ENCODE results near the gene BTBD18.
"Not testable (repeated sequence)": the region's sequence is repeated elsewhere in the genome, so short reads cannot be mapped to it uniquely, and the experiment has no call there.

The BTBD18 gene

DNA sequence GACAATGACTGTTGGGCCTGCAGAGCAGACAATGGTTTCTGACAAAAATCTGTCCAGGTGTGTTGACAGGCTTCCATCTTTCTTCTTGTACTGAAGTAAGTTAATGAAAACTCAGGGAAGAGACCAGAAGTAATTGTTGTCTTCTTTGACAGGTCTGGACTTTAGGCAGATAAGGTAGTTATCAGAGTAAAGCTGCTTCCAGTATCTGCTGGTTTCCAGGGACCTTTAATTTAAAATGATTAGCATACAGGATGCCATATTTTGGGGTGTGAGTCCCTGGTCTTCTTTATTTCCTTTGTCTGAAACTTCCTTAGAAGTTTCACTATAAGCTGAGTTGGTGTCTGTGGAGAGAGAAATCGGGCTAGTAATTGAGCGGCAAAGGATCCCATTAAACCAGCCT is 37.8 kb downstream of the BTBD18 start:
- TF ChIP-seq, protein P1, sequence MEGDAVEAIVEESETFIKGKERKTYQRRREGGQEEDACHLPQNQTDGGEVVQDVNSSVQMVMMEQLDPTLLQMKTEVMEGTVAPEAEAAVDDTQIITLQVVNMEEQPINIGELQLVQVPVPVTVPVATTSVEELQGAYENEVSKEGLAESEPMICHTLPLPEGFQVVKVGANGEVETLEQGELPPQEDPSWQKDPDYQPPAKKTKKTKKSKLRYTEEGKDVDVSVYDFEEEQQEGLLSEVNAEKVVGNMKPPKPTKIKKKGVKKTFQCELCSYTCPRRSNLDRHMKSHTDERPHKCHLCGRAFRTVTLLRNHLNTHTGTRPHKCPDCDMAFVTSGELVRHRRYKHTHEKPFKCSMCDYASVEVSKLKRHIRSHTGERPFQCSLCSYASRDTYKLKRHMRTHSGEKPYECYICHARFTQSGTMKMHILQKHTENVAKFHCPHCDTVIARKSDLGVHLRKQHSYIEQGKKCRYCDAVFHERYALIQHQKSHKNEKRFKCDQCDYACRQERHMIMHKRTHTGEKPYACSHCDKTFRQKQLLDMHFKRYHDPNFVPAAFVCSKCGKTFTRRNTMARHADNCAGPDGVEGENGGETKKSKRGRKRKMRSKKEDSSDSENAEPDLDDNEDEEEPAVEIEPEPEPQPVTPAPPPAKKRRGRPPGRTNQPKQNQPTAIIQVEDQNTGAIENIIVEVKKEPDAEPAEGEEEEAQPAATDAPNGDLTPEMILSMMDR (IDR thresholded peaks at IDR 0.05; ENCODE audit: extremely low read depth, insufficient read depth, missing control alignments): no peak
- in situ Hi-C loops (cut with MboI; ENCODE audit: low pct_unique_long_range_greater_than_20kb, low sequenced_read_pairs, unreplicated experiment): no loop called here
- DNase-seq (ENCODE audit: low spot score): no peak

DNA sequence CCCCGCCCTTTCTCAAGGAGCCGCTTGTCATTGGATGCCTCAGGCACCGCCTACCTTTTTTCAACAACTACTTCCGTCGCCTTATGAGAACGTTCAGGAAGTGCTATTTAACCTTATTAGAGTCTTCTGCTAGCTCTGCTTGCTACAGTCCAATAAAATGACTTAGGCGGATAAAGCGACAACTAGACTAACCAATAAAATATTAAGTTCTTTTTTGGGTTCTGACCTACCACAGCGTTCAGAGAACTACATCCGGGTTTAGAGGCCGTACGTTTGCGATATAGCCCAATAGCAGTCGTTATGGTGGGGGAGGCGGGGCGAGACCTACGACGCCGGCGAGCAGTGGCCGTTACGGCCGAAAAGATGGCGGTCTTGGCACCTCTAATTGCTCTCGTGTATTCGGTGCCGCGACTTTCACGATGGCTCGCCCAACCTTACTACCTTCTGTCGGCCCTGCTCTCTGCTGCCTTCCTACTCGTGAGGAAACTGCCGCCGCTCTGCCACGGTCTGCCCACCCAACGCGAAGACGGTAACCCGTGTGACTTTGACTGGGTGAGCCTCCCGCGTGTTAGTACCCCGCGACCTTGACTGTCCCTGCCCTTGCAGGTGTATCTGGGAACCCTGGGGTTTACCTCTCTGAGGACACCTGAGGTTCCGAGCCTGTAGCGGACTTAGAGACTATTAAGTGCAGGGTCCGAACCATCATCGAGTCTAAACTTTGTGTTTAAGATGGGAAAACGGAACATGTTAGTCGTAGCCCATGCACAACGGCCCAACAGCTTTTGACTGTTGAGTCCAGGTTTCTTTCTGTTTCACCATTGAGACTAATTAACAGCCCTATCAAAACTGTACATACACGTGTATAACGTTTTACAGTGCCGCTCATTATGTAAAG is 39.1 kb downstream of the BTBD18 start, which contains the start of gene TMX2:
TMX2 (plus strand) TSS at position 338 of the 895 bp plus-strand sequence; CDS start at position 364, 26 bp downstream.
- TF ChIP-seq, protein P1 (IDR thresholded peaks at IDR 0.05; ENCODE audit: extremely low read depth, insufficient read depth, missing control alignments): no peak
- in situ Hi-C loops (cut with MboI; ENCODE audit: low pct_unique_long_range_greater_than_20kb, low sequenced_read_pairs, unreplicated experiment): no loop called here

DNA sequence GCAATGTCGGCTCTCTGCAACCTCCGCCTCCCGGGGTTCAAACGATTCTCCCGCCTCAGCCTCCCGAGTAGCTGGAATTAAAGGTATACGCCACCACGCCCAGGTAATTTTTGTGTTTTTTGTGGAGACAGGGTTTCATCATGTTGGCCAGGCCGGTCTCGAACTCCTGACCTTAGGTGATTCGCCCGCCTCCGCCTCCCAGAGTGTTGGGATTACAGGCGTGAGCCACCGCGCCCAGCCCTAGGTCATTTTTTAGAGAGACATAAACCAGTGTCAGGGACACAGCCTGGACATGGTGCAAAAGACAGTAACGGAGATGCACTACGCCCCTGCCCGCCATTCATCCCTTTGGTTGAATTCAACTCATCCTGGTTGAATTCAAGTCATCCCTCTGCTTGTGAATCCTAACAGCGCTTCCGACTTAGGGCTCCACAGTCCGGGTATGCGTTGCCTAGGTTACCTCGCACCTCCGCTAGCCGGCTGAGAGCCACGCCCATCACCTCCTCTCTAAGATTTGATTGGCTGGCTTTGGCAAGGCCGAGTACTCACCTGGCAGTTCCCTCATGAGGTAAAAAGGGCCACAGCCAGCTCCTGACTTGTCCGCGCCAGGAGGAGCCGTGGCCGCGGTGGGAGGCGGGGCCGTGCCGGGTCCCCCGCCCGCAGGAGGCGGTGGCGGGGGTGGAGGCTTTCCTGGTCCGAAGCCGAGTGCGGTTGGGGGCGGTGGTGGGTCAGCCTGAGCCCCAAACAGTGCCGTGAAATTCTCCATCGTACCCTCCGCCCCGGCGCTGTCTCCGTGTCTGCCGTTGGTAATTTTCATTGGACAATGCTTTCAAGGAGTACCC is 40.0 kb downstream of the BTBD18 start, which contains the start of gene MED19:
MED19 (minus strand) TSS at position 802 of the 842 bp plus-strand sequence; CDS start at position 766, 36 bp downstream.
- DNase-seq (ENCODE audit: low spot score): peak; percentile 78
- in situ Hi-C loops (cut with MboI; ENCODE audit: low pct_unique_long_range_greater_than_20kb, low sequenced_read_pairs, unreplicated experiment): no loop called here
- TF ChIP-seq, protein P1 (IDR thresholded peaks at IDR 0.05; ENCODE audit: extremely low read depth, insufficient read depth, missing control alignments): no peak

More for the DNA sequence above, 39.1 kb downstream of the BTBD18 start, which contains the start of gene TMX2:
- peak; percentile 94 for DNase-seq (ENCODE audit: low spot score)

DNA sequence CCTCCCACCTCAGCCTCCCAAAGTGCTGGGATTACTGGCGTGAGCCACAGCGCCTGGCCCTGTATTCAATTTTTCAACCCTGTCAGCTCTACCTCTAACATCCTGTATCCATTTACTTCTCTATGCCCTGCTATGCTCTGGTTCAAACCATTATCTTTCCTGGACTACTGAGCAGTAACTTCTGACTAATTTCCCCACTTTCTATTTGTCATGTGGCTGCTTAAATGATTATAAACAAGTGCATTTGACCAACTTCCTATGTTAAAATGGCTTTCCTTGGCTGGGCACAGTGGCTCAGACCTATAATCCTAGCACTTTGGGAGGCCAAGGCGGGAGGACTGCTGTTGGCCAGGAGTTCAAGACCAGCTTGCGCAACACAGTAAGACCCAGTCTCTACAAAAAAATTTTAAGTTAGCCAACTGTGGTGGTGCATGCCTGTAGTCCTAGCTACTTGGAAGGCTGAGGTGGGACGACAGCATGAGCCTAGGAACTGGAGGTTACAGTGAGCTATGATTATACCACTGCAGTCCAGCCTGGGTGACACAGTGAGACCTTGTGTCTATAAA is 41.7 kb downstream of the BTBD18 start:
- in situ Hi-C loops (cut with MboI; ENCODE audit: low pct_unique_long_range_greater_than_20kb, low sequenced_read_pairs, unreplicated experiment): no loop called here
- TF ChIP-seq, protein P1 (IDR thresholded peaks at IDR 0.05; ENCODE audit: extremely low read depth, insufficient read depth, missing control alignments): no peak
- DNase-seq (ENCODE audit: low spot score): no peak

DNA sequence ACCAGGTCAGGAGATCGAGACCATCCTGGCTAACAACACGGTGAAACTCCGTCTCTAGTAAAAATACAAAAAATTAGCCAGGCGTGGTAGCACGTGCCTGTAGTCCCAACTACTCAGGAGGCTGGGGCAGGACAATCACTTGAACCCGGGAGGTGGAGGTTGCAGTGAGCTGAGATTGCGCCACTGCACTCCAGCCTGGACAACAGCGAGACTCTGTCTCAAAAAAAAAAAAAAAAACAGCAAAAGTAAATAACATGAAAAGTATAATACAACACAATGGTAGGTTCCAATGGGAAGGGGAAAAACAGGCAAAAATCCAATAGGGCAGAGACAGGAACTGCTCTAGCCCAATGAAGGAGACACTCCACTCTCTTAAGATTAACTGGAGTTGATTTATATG is 46.2 kb downstream of the BTBD18 start:
- in situ Hi-C loops (cut with MboI; ENCODE audit: low pct_unique_long_range_greater_than_20kb, low sequenced_read_pairs, unreplicated experiment); DNase-seq (ENCODE audit: low spot score): not testable (repeated sequence)

DNA sequence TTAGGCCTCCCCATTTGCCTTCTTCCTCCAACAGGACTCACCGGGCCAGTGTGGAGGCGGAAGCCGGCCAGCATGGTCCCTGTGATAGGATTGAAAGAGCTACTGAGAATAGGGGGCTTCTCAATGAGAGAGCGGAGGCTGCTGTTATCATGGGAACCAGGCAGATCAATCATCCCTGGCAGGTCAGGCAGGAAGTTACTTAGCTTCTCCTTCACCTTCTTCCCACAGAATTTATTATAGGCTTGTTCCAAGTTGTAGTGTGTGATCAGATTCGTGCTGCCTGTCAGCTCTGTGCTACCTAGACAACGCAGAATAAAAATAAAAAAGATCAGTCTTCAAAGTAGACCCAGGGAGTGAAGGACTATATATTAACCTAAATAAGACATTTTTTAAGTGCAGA is 46.7 kb downstream of the BTBD18 start:
- in situ Hi-C loops (cut with MboI; ENCODE audit: low pct_unique_long_range_greater_than_20kb, low sequenced_read_pairs, unreplicated experiment): no loop called here
- TF ChIP-seq, protein P1 (IDR thresholded peaks at IDR 0.05; ENCODE audit: extremely low read depth, insufficient read depth, missing control alignments): no peak
- no peak for DNase-seq (ENCODE audit: low spot score)
